ENCODE results near the gene KCNH6. TPM values are rescaled to one million over a fixed set of nuclear protein-coding genes. Genes with fewer than 3 reads are reported as not detected.

The KCNH6 gene
- total and polyA plus RNA-seq, 8 donors, result 0.41 to 1.5 (median 0.84) TPM

DNA sequence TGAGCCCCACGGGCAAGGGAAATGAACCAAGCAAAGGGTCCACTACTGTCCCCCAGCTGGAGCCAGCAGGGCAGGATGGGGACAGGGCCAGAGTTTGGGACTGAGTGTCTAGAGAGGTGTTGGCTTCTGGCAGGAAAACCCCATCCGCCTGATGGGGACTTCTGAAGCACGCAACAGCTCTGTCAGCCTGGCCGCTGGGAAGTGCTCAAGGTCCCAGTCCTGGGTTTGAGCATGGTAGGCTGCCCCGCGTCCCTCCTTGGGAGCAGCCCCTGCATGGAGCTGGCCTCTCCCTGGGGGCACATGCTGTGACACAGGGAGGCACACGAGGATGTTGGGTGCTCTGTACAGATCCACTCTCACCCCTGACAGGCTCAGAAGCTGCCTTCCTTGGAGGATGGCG lies 31.7 kb upstream of the KCNH6 start:
- no peak overlapping the region for H3K4me3 ChIP-seq
- TF ChIP-seq, protein P1, sequence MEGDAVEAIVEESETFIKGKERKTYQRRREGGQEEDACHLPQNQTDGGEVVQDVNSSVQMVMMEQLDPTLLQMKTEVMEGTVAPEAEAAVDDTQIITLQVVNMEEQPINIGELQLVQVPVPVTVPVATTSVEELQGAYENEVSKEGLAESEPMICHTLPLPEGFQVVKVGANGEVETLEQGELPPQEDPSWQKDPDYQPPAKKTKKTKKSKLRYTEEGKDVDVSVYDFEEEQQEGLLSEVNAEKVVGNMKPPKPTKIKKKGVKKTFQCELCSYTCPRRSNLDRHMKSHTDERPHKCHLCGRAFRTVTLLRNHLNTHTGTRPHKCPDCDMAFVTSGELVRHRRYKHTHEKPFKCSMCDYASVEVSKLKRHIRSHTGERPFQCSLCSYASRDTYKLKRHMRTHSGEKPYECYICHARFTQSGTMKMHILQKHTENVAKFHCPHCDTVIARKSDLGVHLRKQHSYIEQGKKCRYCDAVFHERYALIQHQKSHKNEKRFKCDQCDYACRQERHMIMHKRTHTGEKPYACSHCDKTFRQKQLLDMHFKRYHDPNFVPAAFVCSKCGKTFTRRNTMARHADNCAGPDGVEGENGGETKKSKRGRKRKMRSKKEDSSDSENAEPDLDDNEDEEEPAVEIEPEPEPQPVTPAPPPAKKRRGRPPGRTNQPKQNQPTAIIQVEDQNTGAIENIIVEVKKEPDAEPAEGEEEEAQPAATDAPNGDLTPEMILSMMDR (IDR thresholded peaks at IDR 0.05), result no peak
- no peaks in the 10 kb centered on the region for H3K27me3 ChIP-seq
- intact Hi-C loops (cut with DNase I), result no loop called here
- no peaks in the 10 kb centered on the region for H3K36me3 ChIP-seq
- peaks cover 0 to 2% of the 10 kb centered on the region in 2 donors for H3K4me1 ChIP-seq
- H3K9me3 ChIP-seq, result no peaks in the 10 kb centered on the region
- no peak overlapping the region for H3K27ac ChIP-seq
- DNase-seq (peak in 1 of 4 donors; percentile 49), ATAC-seq (no peak)

DNA sequence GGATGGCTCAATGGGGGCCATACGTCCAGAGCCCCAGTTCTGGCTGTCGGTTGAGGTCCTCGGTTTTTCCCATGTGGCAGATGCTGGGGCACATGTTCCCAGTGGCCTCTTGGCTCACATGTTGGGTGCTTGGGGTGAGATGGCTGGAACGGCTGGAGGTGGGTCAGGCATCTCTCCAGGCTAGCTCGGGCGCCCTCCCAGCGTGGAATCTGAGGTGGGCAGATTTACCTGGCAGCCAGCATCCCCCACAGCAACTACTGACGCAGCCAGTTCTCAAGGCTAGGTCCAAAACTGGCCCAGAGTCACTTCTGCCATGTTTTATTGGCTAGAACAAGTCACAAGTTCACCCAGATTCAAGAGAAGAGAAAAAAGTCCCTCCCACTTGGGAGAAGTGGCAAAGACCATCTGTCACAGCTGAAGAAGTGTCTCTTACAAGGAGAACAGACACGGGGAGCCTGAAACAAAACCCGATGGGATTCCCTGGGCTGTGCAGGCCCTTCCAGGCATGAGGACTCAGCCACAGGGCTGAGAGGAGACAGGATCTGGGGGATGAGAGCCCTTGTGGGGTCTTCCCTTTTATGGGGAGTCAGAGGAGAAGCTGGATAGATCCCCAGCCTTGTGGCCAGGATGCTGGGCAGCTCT lies 31.1 kb upstream of the KCNH6 start:
- Histone ChIP-seq H3K27ac (no peak overlapping the region), H3K4me1 (peaks cover 0 to 5% of the 10 kb centered on the region in 2 donors), H3K4me3 (no peak overlapping the region), H3K27me3 (no peaks in the 10 kb centered on the region), H3K9me3 (no peaks in the 10 kb centered on the region), H3K36me3 (no peaks in the 10 kb centered on the region)
- DNase-seq (no peak), ATAC-seq (no peak)
- intact Hi-C loops (cut with DNase I), result no loop called here
- TF ChIP-seq, protein P1 (IDR thresholded peaks at IDR 0.05), result no peak

DNA sequence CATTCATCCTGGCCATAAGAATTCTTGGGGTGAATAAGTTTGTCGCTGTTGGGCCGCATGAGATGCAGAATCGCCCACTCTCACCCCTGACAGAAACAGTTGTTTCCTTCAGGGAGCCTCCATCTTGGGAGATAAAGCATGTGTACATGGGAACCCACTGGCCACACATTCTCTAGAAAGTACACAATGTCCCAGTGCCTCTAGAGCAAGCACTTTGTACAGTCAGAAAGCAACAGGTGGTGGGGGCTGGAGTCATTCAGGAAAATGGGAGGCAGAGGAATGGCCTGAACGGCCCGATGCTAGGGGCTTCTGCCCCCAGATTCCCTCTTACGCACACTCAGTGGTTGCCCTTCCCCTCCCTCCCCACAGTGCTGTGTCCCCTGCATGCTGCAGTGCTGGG lies 30.2 kb upstream of the KCNH6 start:
- DNase-seq (no peak), ATAC-seq (no peak)
- Histone ChIP-seq H3K36me3 (no peaks in the 10 kb centered on the region), H3K4me3 (no peak overlapping the region), H3K4me1 (peaks cover 0 to 5% of the 10 kb centered on the region in 2 donors), H3K27ac (no peak overlapping the region), H3K9me3 (no peaks in the 10 kb centered on the region), H3K27me3 (no peaks in the 10 kb centered on the region)
- TF ChIP-seq, protein P1 (IDR thresholded peaks at IDR 0.05), result no peak
- intact Hi-C loops (cut with DNase I), result no loop called here

DNA sequence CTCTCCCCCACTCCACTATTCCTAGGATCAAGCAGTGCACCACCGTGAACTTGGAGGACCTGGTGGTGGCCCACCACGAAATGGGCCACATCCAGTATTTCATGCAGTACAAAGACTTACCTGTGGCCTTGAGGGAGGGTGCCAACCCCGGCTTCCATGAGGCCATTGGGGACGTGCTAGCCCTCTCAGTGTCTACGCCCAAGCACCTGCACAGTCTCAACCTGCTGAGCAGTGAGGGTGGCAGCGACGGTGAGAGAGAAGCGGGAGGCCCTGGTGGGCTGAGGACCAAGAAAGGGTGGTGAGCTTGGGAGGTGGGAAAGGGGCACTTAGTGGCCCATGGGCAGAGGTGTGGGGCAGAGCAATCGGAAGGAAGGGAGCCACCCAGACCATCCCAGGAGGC lies 29.7 kb upstream of the KCNH6 start:
- H3K9me3 ChIP-seq, result no peaks in the 10 kb centered on the region
- no peak for ATAC-seq
- peaks cover 0 to 5% of the 10 kb centered on the region in 2 donors for H3K4me1 ChIP-seq
- no peak overlapping the region for H3K27ac ChIP-seq
- H3K4me3 ChIP-seq, result no peak overlapping the region
- TF ChIP-seq, protein P1 (IDR thresholded peaks at IDR 0.05), result no peak
- H3K36me3 ChIP-seq, result no peaks in the 10 kb centered on the region
- no peak for DNase-seq
- intact Hi-C loops (cut with DNase I), result no loop called here
- no peaks in the 10 kb centered on the region for H3K27me3 ChIP-seq

DNA sequence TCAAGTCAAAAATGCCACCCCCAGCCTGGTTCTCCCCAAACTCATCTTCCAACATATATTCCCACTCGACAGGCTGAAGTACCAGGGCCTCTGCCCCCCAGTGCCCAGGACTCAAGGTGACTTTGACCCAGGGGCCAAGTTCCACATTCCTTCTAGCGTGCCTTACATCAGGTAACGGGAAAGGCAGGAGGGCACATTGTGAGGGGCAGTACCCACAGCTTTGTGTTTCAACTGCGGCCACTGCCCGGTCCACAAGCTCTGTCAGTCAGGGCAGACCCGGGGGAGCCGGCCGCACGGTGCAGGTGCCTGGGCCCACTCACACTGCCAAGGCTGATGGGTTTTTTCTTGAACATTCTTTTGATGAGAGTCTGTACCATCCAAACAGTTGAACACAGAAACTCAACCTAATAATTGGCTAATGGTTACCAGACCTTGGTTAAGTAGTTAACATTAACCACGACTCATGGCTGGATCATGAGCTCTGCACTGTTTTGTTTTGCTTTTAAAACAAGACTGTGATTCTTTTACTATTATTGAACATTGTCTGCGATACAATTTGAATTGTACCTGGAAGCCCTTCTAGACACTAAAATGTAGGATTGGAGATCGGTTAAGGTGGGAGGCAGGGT lies 28.7 kb upstream of the KCNH6 start:
- ATAC-seq, result no peak
- TF ChIP-seq, protein P1 (IDR thresholded peaks at IDR 0.05), result no peak
- Histone ChIP-seq H3K4me3 (no peak overlapping the region), H3K27me3 (no peaks in the 10 kb centered on the region), H3K9me3 (no peaks in the 10 kb centered on the region), H3K27ac (no peak overlapping the region), H3K36me3 (no peaks in the 10 kb centered on the region), H3K4me1 (peaks cover 0 to 9% of the 10 kb centered on the region in 2 donors)
- DNase-seq, result no peak
- intact Hi-C loops (cut with DNase I), result no loop called here

All from left lung (tissue), 10 donors.